ENCODE results near the gene CREBZF. TPM values are rescaled to one million over a fixed set of nuclear protein-coding genes. Genes with fewer than 3 reads are reported as not detected.

CREBZF gene
- total and polyA plus RNA-seq, 2 donors (not counting 1 experiment from before 2014, with no cell fraction given), result 20.5 to 40.3 TPM

DNA sequence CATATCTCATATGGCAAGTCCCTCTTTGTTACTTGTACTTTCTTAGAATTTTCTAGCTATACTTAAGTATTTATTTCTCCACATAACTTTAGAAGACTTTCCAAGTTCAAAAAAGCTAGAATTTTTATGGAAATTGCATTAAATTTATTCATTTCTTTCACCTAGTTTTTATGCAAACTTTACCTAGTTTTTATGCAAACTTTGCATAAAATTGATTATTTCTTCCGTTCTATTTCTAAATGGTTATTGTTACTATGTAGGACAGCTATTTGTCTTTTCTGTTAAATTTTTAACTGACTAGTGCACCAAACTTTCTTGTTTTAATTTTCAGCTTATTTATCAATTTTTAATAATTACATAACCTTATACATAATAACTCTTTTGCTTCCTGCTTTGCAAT is 3.2 kb upstream of the CREBZF start:
- H2AFZ ChIP-seq (ENCODE audit: low read length), result no peak overlapping the region
- peaks cover 13% of the 10 kb centered on the region for H3K79me2 ChIP-seq (ENCODE audit: control insufficient read depth, insufficient read depth, low read length)
- no peak overlapping the region for H3K27ac ChIP-seq (ENCODE audit: insufficient read depth, low read length)
- no peak overlapping the region for H3K4me2 ChIP-seq (ENCODE audit: extremely low read depth, insufficient read depth, low read length)
- no peak overlapping the region for H3K9ac ChIP-seq (ENCODE audit: insufficient read depth, low read length)
- H3K4me1 ChIP-seq (ENCODE audit: control insufficient read depth, extremely low read depth, insufficient read depth, low read length), result no peaks in the 10 kb centered on the region
- H3K4me3 ChIP-seq (replicated peaks in 1 of 4; ENCODE audit: control extremely low read depth in 1 of 4, insufficient read depth in 1 of 4, low read depth in 3 of 4, low read length in 4 of 4), result no peak overlapping the region
- no peaks in the 10 kb centered on the region for H3K9me3 ChIP-seq (ENCODE audit: control insufficient read depth, insufficient read depth, low read depth, low read length)
- no peaks in the 10 kb centered on the region for H3K36me3 ChIP-seq (ENCODE audit: control insufficient read depth, insufficient read depth, low read length)
- H4K20me1 ChIP-seq (ENCODE audit: control insufficient read depth, extremely low read depth, insufficient read depth, low read length), result peaks cover 4% of the 10 kb centered on the region
- DNase-seq (ENCODE audit: low read depth in 2 of 2), result no peak
- TF ChIP-seq, protein P1, sequence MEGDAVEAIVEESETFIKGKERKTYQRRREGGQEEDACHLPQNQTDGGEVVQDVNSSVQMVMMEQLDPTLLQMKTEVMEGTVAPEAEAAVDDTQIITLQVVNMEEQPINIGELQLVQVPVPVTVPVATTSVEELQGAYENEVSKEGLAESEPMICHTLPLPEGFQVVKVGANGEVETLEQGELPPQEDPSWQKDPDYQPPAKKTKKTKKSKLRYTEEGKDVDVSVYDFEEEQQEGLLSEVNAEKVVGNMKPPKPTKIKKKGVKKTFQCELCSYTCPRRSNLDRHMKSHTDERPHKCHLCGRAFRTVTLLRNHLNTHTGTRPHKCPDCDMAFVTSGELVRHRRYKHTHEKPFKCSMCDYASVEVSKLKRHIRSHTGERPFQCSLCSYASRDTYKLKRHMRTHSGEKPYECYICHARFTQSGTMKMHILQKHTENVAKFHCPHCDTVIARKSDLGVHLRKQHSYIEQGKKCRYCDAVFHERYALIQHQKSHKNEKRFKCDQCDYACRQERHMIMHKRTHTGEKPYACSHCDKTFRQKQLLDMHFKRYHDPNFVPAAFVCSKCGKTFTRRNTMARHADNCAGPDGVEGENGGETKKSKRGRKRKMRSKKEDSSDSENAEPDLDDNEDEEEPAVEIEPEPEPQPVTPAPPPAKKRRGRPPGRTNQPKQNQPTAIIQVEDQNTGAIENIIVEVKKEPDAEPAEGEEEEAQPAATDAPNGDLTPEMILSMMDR (conservative IDR thresholded peaks at IDR 0.05 in 1 of 2, IDR thresholded peaks at IDR 0.05 in 1 of 2; ENCODE audit: low read depth in 1 of 2, low read length in 2 of 2), result no peak
- no peak for TF ChIP-seq EZH2 (IDR thresholded peaks at IDR 0.05; ENCODE audit: low read length, missing control alignments)
- H3K27me3 ChIP-seq (ENCODE audit: control insufficient read depth, insufficient read depth, low read length), result no peaks in the 10 kb centered on the region

- Histone ChIP-seq H3K9me3 (ENCODE audit: control insufficient read depth, insufficient read depth, low read depth, low read length) (no peaks in the 10 kb centered on the region), H3K4me1 (ENCODE audit: control insufficient read depth, extremely low read depth, insufficient read depth, low read length) (peaks cover 2% of the 10 kb centered on the region), H3K27me3 (ENCODE audit: control insufficient read depth, insufficient read depth, low read length) (no peaks in the 10 kb centered on the region), H3K36me3 (ENCODE audit: control insufficient read depth, insufficient read depth, low read length) (peaks cover 2% of the 10 kb centered on the region), H3K4me3 (replicated peaks in 1 of 4; ENCODE audit: control extremely low read depth in 1 of 4, insufficient read depth in 1 of 4, low read depth in 3 of 4, low read length in 4 of 4) (no peak overlapping the region), H3K4me2 (ENCODE audit: extremely low read depth, insufficient read depth, low read length) (no peak overlapping the region), H3K27ac (ENCODE audit: insufficient read depth, low read length) (no peak overlapping the region), H3K79me2 (ENCODE audit: control insufficient read depth, insufficient read depth, low read length) (peaks cover 27% of the 10 kb centered on the region), H3K9ac (ENCODE audit: insufficient read depth, low read length) (no peak overlapping the region), H2AFZ (ENCODE audit: low read length) (no peak overlapping the region), H4K20me1 (ENCODE audit: control insufficient read depth, extremely low read depth, insufficient read depth, low read length) (peaks cover 6% of the 10 kb centered on the region)
- DNase-seq (ENCODE audit: low read depth in 2 of 2), result no peak
- TF ChIP-seq EZH2 (IDR thresholded peaks at IDR 0.05; ENCODE audit: low read length, missing control alignments), result no peak
- TF ChIP-seq, protein P1 (conservative IDR thresholded peaks at IDR 0.05 in 1 of 2, IDR thresholded peaks at IDR 0.05 in 1 of 2; ENCODE audit: low read depth in 1 of 2, low read length in 2 of 2), result no peak
These were observed 1.8 kb upstream of the CREBZF start for GRCh38 chr11:85666687-85667086.

DNA sequence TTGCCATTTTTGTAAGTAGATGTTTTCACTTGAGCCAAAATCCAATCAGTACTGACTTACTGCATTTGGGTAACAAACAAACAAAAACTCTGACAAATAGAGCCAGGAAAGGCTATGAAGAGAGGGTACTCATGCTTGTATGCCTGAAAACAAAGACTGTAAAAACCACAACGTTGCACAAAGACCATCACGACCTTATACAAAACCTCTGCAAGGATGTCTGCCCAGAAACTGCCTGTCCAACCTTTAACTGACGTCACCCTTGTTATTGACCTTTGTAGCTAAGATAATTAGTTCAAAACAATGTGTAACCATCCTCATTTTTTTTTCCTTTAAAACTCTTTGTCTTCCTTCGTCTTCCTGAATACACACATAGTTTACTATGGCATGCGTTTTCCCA is 804 bp upstream of the CREBZF start:
- H2AFZ ChIP-seq (ENCODE audit: low read length), result peak overlapping the region; percentile 51
- no peak for TF ChIP-seq EZH2 (IDR thresholded peaks at IDR 0.05; ENCODE audit: low read length, missing control alignments)
- TF ChIP-seq, protein P1 (conservative IDR thresholded peaks at IDR 0.05 in 1 of 2, IDR thresholded peaks at IDR 0.05 in 1 of 2; ENCODE audit: low read depth in 1 of 2, low read length in 2 of 2), result no peak

More for the DNA sequence above, 804 bp upstream of the CREBZF start:
- peaks cover 37% of the 10 kb centered on the region for H3K79me2 ChIP-seq (ENCODE audit: control insufficient read depth, insufficient read depth, low read length)
- peak overlapping the region; percentile 97 for H3K27ac ChIP-seq (ENCODE audit: insufficient read depth, low read length)
- H3K9me3 ChIP-seq (ENCODE audit: control insufficient read depth, insufficient read depth, low read depth, low read length), result no peaks in the 10 kb centered on the region
- H3K4me2 ChIP-seq (ENCODE audit: extremely low read depth, insufficient read depth, low read length), result peak overlapping the region; percentile 76
- H3K4me1 ChIP-seq (ENCODE audit: control insufficient read depth, extremely low read depth, insufficient read depth, low read length), result peaks cover 2% of the 10 kb centered on the region
- H3K36me3 ChIP-seq (ENCODE audit: control insufficient read depth, insufficient read depth, low read length), result peaks cover 2% of the 10 kb centered on the region
- H3K27me3 ChIP-seq (ENCODE audit: control insufficient read depth, insufficient read depth, low read length), result no peaks in the 10 kb centered on the region
- H4K20me1 ChIP-seq (ENCODE audit: control insufficient read depth, extremely low read depth, insufficient read depth, low read length), result peaks cover 6% of the 10 kb centered on the region
- H3K9ac ChIP-seq (ENCODE audit: insufficient read depth, low read length), result no peak overlapping the region
- no peak overlapping the region for H3K4me3 ChIP-seq (replicated peaks in 1 of 4; ENCODE audit: control extremely low read depth in 1 of 4, insufficient read depth in 1 of 4, low read depth in 3 of 4, low read length in 4 of 4)
- peak in 1 of 2 donors; percentile 42 for DNase-seq (ENCODE audit: low read depth in 2 of 2)

Data from fibroblast of lung (primary cell).